ENCODE measurements around the gene ZSWIM1.
A peak's percentile ranks its signal among the peaks of the same experiment; 100 is the strongest.
"Not testable (repeated sequence)": the region's sequence is repeated elsewhere in the genome, so short reads cannot be mapped to it uniquely, and the experiment has no call there.

ZSWIM1 gene

DNA sequence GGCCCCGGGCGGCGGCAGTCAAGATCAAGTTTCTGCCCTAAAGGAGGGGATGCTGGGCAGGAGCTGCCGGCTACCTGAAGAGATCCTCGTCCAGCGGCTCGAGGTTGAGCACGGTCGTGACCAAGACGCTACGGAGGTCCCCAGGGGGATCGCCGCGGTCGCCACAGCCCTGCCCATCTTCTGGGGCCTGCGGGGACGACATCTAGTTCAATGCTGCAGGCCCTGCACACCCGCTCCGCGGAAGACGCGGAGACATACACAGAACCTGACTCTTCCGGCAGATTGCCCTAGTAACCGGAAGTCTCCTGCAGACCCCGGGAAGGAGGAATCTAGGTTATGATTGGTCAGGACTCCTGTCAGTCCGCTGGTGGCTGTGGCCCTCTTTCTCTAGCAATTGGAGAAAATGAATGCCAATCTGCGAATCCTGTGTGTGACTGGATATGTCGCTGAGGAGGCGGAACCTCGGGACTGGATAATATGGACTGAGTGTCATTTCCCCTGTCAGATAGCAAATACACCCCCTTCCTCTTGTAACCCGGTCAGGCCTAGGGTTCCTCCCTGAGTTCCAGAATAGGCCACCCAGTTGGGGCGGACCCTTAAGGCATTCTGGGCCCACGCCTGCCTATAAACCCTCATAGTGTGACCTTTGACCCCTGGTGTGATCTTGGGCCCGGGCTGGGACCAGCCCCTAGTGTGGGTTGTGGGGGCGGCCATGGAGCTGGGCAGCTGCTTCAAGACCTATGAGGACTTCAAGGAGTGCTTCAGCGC lies 23.7 kb upstream of the ZSWIM1 start, which contains the start of the genes ACOT8 and ZSWIM3:
Gene ACOT8, minus strand, starts transcription at position 279 of the 768 bp plus-strand sequence. Its CDS starts 77 bp downstream, at position 202.
Gene ZSWIM3, plus strand, starts transcription at position 501 of the 768 bp plus-strand sequence. Its CDS starts 212 bp downstream, at position 713.
- peak; percentile 95 for DNase-seq

DNA sequence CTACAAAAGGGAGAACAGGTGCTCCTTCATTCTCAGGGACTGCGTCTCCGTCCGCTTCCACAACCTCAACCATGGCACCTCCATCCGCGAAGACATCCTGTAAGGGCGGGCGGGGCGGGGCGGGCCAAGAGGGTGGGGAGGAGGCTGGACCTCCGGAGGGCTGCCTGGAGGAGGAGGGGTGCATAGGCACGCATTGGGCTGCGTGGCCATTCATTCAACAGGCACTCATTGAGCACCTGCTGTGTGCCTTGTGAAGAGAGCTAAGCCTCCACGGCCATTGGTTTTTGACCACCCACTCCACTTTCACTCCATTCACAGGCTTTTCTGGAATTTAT lies 23.2 kb upstream of the ZSWIM1 start:
- DNase-seq = no peak

DNA sequence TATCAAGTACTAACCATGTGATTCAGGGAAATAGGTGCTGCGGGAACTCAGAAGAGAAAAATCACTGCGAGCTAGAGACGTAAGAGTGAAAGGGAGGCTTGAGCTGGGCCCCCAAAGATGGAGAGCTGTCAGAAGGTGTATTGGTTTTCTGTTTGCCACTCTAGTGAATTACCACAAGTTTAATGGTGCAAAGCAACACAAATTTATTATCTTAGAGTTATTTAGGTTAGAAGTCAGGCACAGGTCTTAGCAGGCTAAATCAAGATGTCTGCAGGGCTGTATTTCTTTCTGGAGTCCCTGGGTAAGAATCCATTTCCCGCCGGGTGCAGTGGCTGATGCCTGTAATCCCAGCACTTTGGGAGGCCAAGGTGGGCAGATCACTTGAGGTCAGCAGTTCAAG lies 21.1 kb upstream of the ZSWIM1 start:
- DNase-seq = no peak

DNA sequence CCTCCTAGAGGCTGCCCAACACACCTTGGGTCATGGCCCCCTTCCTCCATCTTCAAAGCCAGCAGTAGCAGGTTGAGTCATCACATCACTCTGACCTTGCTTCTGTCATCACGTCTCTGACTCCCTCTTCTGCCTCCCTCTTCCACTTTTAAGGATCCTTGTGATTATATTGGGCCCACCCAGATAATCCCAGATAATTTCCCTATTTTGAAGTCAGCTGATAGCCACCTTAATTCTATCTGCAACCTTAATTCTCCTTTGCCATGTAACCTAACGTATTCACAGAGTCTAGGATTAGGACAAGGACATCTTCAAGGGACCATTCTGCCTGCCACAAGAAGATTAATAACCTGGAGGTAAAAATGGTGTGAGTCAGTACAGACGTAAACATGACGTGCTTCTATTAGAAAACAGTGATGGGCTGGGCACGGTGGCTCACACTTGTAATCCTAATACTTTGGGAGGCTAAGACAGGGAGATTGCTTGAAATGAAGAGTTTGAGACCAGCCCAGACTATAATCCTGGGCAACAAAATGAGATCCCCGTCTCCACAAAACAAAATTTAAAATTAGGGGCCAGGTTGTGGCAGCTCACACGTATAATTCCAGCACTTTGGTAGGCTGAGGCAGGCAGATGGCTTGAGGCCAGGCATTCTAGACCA lies 20.3 kb upstream of the ZSWIM1 start:
- no peak for DNase-seq

DNA sequence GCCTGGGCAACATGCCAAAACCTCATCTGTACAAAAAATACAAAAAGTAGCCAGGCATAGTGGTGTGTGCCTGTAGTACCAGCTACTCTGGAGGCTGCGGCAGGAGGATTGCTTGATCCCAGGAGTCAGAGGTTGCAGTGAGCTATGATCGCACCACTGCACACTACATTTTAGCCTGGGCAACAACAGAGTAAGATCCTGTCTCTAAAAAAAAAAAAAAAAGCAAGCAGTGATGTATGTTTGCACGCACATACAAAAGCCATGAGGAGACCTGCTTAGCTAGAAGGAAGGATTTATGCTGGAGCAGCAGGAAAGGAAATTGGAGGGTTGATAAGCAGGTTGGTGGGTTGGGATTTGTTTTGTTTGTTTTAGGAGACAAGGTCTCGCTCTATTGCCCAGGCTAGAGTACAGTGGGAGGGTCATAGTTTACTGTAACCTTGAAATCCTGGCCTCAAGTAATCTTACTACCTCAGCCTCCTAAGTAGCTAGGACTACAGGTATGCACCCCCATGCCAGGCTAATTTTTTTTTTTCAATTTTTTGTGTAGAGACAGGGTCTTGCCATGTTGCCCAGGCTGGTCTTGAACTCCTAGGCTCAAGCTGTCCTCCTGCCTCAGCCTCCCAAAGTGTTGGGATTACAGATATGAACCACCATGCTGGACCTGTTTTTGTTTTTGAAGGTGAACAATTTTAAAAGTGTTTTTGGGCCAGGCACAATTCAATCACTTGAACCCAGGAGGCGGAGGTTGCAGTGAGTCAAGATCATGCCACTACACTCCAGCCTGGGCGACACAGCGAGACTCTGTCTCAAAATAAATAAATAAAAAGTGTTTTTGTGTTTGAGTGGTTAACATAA lies 19.6 kb upstream of the ZSWIM1 start:
- no peak for DNase-seq

DNA sequence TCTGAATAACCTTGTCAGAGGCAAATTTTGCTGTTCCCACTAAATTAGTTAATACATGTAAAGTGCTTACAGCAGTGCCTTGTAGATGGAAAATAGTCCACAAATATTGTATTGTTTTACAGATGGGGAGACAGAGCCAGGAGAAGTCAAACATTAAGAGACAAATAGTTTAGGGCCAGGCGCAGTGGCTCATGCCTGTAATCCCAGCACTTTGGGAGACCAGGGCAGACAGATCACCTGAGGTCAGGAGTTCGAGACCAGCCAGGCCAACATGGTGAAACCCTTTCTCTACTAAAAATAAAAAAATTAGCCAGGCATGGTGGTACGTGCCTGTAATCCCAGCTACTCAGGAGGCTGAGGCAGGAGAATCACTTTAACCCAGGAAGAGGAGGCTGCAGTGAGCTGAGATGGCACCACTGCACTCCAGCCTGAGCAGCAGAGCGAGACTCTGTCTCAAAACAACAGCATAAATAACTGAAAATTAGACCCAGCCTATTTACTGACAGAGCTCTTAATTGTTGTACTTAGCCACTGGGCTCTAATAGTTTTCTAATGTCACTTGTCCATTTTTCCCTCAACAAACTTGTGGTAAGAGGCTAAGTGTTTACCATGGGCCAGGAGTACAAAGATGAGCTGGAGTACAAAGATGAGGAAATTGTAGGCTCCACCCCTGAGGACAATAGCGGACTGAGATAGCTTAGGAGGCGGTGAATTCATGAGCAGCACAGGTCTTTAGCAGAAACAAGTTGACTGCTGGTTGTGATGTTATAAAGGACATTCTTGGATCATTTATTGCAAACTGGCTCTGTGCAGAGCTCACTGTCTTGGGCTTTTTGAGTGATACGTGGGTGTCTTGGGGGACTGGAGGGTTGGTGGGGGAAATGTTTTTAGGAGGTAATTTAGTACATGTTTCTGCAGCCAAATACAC lies 17.2 kb upstream of the ZSWIM1 start:
- no peak for DNase-seq

DNA sequence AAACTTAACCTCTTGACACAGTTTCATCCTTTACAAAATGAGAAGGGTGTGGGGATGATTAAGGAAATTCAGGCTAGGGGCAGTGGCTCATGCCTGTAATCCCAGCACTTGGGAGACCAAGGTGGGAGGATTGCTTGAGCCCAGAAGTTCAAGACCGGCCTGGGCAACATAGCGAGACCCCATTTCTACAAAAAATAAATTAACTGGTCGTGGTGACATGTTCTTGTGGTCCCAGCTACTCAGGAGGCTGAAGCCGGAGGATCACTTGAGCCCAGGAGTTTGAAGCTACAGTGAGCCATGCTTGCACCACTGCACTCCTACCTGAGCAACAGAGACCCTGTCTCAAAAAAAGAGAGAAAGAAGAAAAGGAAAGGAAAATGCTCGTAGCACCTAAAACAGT lies 14.6 kb upstream of the ZSWIM1 start:
- DNase-seq = no peak

DNA sequence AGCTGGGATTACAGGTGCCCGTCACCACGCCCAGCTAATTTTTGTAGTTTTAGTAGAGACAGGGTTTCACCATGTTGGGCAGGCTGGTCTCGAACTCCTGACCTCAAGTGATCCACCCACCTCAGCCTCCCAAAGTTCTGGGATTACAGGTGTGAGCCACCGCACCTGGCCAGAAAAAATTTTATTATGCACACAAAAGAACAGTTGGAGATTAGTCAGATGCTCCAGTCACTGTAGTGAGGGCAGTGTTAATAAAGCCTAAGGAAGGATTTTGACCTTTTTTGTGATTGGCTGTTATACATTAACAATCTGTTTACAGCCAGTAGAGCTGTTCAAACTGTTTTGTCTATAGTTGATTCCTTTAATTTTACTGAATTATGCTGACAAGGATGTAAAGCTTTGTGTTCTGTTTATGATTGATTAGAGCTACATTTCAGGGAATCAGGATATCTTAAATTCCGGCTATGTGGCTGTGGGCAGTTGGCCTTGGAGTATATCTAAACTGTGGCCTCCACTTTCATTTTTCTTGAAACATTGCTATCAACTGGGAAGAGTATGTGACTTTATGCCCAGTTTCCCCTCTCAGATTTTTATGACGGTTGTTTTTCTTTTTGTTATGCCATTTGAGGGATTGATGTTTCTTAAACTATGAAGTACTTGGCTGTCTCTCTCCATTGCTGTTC lies 13.8 kb upstream of the ZSWIM1 start:
- no peak for DNase-seq

DNA sequence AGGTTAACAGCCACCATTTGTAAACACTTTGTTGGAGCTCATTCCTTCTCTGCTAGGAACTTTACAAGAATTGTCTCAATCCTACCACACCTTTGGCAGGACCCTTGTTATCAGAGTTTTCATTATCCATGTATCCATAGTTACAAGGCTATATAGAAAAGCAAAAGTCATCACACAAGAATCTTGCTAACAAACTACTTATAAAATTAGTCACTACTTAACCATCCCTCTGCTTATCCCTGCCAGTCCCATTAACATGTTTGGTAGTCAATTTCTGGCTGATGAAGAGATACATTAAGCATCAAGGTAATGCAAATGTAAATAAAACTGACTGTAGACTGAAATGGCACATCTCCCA lies 13.2 kb upstream of the ZSWIM1 start:
- DNase-seq = no peak

DNA sequence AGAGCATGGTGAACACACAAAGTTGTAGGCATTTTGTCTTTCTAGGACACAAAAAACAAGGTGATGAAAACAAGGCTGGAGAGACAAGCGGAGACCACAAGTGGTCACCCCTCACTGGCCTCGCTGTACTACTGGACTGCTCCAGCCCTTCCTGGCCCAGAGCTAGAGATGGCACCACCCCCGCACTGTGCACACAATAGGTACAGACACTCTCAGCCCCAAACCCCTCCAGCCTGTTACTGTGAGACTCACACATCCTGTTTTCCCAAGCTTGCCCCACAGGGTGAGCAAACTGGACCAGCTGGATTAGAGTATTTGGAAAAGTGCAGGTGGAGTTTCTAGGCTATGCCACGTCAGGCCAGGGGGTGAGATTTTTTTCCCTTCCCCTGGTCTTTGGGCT lies 8.4 kb upstream of the ZSWIM1 start:
- DNase-seq = no peak

DNA sequence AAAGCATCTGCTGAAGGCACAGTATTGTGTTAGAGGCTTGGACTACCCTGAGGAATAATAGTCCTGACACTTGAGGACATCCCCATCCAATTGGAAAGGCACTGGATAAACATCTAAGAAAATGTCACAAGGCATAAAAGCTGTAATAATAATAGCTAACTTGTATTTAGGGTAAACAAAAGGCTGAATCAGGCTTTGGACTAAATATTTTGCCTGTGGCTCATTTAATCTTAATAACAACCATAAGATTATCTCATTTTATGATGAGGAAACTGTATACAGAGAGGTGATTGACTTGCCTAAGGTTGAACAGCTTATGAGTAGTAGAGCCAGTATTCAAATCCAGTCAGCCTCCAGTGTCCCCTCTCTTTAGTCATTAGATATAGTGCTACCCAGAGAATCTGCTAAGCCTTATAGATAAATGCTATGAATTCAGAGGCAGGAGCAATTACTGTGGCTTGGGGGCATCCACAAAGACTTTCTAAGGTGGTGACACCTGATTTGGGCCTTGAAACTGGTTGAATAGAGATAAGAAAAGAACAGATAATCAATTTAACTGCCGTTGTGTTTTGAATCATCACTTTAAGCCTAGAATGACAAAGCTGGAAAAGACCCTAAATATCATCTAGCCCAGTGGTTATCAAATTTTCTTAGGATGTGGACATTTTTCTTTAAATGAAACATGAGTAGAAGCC lies 7.5 kb upstream of the ZSWIM1 start:
- DNase-seq = no peak

DNA sequence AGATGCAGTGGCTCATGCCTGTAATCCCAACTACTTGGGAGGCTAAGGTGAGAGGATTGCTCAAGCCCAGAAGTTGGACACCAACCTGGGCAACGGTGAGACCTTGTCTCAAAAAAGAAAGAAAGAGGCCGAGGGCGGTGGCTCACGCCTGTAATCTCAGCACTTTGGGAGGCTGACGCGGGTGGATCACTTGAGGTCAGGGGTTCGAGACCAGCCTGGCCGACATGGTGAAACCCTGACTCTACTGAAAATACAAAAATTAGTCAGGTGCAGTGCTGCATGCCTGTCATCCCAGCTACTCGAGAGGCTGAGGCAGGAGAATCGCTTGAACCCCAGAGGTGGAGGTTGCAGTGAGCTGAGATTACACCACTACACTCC lies 6.9 kb upstream of the ZSWIM1 start:
- not testable (repeated sequence) for DNase-seq

DNA sequence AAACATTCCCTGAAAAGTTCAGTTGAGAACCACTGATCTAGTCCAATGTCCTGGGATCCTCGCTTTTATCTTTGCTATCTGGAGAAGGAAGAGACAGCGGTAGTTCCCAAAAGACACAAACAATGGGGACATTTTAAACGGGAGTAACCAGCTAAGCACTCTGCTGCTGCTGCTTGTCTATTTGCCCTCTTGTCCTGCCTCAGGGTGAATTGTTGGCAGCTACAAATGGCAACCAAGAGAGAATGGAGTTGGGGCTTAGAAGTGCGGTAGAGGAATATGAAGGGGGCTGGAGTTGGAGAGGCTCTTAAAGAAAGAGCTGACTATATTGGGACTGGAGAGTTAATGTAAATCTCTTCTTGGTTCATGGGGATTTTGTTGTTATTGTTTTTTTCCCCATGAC lies 6.5 kb upstream of the ZSWIM1 start:
- DNase-seq = no peak

DNA sequence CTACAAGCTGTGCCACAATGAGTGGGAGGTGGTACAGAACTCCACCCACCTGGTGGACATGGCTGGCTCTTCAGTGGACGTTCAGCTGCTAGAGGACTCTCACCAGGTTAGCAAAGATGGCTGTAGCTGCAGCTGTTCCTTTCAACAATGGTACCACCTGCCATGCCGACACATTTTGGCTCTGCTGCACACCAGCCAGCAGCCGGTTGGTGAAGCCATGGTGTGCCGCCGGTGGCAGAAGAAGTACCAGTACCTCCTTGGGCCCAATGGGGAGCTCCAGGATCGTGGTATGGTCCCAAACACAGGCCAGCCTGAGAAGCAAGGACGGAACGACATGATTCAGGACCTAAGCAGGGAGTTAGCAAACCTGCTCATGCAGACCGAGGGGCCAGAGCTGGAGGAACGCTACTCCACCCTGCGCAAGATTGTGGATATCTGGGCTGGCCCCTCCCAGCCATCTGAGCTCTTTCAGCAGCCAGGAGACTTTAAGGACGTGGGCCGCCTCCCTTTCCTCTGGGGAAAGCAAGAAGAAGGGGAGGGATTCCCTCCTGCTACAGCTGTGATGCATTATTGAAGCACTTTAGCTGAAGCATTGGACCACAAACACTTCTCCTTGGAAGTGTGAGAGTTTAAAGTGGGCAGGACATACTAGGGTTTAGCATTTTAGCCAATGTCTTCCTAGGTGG lies 2.8 kb upstream of the ZSWIM1 start:
- no peak for DNase-seq

DNA sequence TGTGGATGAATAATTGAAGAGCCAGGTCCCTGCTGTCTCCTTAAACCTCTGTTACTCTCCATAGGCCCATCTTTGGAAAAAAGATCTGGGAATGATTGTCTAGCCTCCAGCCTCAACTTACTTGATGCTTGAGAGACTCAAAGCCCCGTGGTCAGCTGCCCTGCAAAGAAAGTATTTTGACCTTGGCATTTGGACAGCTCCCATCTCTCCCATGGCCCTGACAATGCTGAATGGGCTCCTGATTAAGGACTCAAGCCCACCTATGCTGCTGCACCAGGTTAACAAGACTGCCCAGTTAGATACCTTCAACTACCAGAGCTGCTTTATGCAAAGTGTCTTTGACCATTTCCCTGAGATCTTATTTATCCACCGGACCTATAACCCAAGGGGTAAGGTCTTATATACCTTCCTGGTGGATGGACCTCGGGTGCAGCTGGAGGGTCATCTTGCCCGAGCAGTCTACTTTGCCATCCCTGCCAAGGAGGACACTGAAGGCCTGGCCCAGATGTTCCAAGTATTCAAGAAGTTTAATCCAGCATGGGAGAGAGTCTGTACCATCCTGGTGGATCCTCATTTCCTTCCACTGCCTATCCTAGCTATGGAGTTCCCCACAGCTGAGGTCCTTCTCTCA lies 1.6 kb downstream of the ZSWIM1 start:
- DNase-seq = no peak

DNA sequence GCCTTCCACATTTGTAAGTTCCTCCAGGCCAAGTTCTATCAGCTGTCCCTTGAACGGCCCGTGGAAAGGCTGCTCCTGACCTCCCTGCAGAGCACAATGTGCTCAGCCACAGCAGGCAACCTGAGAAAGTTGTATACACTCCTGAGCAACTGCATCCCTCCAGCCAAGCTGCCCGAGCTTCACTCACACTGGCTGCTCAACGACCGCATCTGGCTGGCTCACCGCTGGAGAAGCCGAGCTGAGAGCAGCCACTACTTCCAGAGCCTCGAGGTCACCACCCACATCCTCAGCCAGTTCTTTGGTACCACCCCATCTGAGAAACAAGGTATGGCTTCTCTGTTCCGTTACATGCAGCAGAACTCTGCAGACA lies 2.1 kb downstream of the ZSWIM1 start:
- no peak for DNase-seq

DNA sequence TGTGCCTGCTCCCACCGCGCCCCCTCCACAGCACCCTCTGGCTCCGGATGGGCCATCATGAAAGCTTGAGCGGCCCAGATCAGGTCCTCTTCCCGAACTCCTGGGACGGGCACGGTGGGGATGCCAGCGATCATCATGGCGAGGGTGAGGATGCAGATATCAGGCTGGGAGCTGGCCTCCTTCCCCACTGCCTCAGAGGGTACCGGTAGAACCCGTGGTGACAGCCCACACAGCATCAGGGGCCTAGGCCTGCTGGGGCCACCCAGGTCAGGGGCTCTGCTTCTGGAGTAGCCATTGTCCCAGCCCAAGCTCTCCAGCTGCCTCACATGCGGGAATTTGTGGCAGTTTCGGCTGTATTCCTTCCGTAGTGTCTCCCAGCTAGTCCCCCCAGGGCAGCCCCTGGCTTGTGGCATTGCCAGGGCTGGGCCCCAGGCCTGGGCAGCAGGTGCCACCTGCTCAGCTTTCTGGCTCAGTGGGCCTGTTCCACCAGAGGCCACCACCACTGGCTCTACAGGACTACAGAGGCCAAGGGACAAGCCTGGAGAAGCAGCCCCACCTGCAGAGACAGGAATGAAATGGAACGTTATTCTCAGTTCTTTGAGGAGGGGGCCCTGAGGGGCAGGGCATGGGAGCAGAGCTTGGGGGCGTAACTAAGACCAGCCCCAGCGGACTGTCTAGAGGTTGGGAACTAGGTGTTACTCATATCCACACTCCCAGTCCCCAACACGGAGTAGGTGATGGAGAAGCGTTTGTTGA lies 5.7 kb downstream of the ZSWIM1 start:
- no peak for DNase-seq

DNA sequence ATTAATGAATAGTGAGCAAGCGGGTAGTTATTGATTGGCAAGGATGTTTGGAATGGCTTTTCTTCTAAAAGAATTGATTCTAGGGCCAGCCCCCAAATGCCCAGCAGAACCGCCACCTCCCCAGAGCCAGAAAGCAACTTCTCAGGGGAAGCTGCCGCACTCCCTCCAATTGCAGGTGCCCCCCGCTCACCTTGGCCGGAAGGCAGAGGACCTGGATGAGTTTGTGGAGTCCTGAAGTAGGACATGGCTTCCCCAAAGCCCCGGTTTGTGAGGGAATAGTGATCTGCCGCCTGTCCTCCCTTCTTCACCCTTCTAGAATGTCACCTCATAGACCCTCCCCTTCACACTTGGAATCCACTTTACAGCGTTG lies 6.3 kb downstream of the ZSWIM1 start, which contains the start of gene SPATA25:
Gene SPATA25, minus strand, starts transcription at position 277 of the 370 bp plus-strand sequence. Its CDS starts 32 bp downstream, at position 245.
- no peak for DNase-seq

DNA sequence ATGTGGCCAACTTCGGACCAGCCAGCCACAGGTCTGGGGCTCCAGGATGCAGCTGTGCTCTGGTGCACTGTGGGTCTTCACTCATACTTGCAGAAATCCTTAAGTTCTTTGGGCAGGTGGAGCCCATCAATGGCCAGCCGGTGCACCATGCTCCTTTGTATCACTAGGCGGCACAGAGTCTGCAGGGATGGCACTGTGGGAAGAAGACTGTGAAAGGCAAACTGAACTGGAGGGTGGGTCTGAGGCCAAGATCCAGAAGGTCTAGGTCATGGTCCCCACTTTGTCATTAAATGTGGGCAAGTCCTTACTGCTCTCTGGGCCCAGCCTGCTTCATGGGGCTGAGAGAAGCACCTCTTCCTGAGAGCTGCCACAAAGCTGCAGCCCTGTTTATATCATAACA lies 7.7 kb downstream of the ZSWIM1 start:
- no peak for DNase-seq

All from NCI-H2107 (cell line).